A549 (cell line): ENCODE data around the gene ITPRIPL1. TPM values are rescaled to one million over a fixed set of nuclear protein-coding genes. Genes with fewer than 3 reads are reported as not detected.

Source experiments
- ATAC-seq, 2 experiments: fragments of 200-7000 bp in 1 of 2; fragments of >200 bp in 1 of 2; cut with Nextera tagmentation in 1 of 2; cut with Tn5 transposase in 1 of 2; 3 replicates each; pipeline versions ENCODE4 v1.8.0 to v1.9.1; 2018 to 2020; ENCODE audit warnings: mild to moderate bottlenecking in 1 of 2, moderate library complexity in 1 of 2
- CTCF ChIA-PET: fragments of 300-600 bp; sonication (Branson Sonifier 250); formaldehyde crosslinking; extraction: SDS; loops from one replicate; lab custom pipeline; 2021; ENCODE audit warnings: antibody characterized with exemption, inconsistent platforms; lab: Yijun Ruan, JAX
- POLR2A ChIA-PET: fragments of 350-600 bp; formaldehyde crosslinking; extraction: SDS; loops from one replicate; lab custom pipeline; 2021; ENCODE audit warnings: antibody characterized with exemption, inconsistent platforms; lab: Yijun Ruan, JAX
- DNase-seq, 2 experiments: peaks; one replicate each; pipeline versions ENCODE4 v3.0.0 to v3.0.0-alpha.2; 2011 to 2016; ENCODE audit warnings: low read depth in 1 of 2, low spot score in 1 of 2
- FAIRE-seq: peaks from 2 replicates; lab custom pipeline; 2011; peaks lifted over from hg19 to GRCh38; lab: Jason Lieb, UNC
- H3K27ac ChIP-seq, 2 experiments: fragments of >200 bp; sonication (Bioruptor Twin); formaldehyde crosslinking; 3 replicates each; pipeline ENCODE4 v1.5.1; 2016 to 2017
- H3K4me1 ChIP-seq: fragments of >200 bp; sonication (Bioruptor Twin); formaldehyde crosslinking; 3 replicates; pipeline ENCODE4 v1.6.1; 2016
- H3K4me2 ChIP-seq: fragments of >200 bp; sonication (Bioruptor Twin); formaldehyde crosslinking; 3 replicates; pipeline ENCODE4 v1.6.1; 2016
- H3K4me3 ChIP-seq: fragments of >200 bp; sonication (Bioruptor Twin); formaldehyde crosslinking; 3 replicates; pipeline ENCODE4 v1.5.1; 2016
- H3K9me3 ChIP-seq: fragments of >200 bp; sonication (Bioruptor Twin); formaldehyde crosslinking; 3 replicates; pipeline ENCODE4 v1.6.1; 2016
- BHLHE40 ChIP-seq: IDR thresholded peaks from 2 replicates; pipeline ENCODE4 v1.6.1; 2012; ENCODE audit warnings: low read depth, low read length, inconsistent platforms
- CBX8 ChIP-seq: fragments of 200-600 bp; sonication (generic); IDR thresholded peaks from 2 replicates; pipeline ENCODE4 v1.6.1; 2016
- CHD4 ChIP-seq: fragments of 200-600 bp; sonication (generic); IDR thresholded peaks from 2 replicates; pipeline ENCODE4 v1.6.1; 2016; ENCODE audit warnings: antibody characterized with exemption, mild to moderate bottlenecking, borderline replicate concordance
- EHMT2 ChIP-seq: fragments of 200-600 bp; sonication (generic); IDR thresholded peaks from 2 replicates; pipeline ENCODE4 v1.6.1; 2016; ENCODE audit warnings: antibody characterized with exemption, low read depth, mild to moderate bottlenecking, moderate library complexity
- ELK1 ChIP-seq: fragments of 150-350 bp; IDR thresholded peaks from 2 replicates; pipeline ENCODE4 v1.6.1; 2014; ENCODE audit warnings: low read depth, mild to moderate bottlenecking, low read length
- FOSL2 ChIP-seq, 2 experiments: fragments of 450-650 bp in 1 of 2; fragments of >200 bp in 1 of 2; sonication (Bioruptor Twin) in 1 of 2; formaldehyde crosslinking; IDR thresholded peaks; 2 replicates each; pipeline versions ENCODE4 v1.5.0 to v1.6.1; 2016 to 2020; ENCODE audit warnings: mild to moderate bottlenecking in 1 of 2, moderate library complexity in 1 of 2
- HDAC2 ChIP-seq: fragments of 200-600 bp; sonication (generic); IDR thresholded peaks from 2 replicates; pipeline ENCODE4 v1.6.1; 2016
- HEYL ChIP-seq: fragments of 250-450 bp; sonication (Bioruptor Pico); IDR thresholded peaks from 2 replicates; pipeline ENCODE4 v1.8.0; 2021; ENCODE audit warnings: mild to moderate bottlenecking, moderate library complexity
- HOXA7 ChIP-seq: fragments of 250-450 bp; sonication (Bioruptor Pico); IDR thresholded peaks from 2 replicates; pipeline ENCODE4 v1.5.0; 2020; ENCODE audit warnings: mild to moderate bottlenecking, moderate library complexity
- HOXB13 ChIP-seq: fragments of 250-450 bp; sonication (Bioruptor Pico); IDR thresholded peaks from 2 replicates; pipeline ENCODE4 v1.5.0; 2020; ENCODE audit warnings: low read depth, mild to moderate bottlenecking, moderate library complexity
- HOXB5 ChIP-seq: fragments of 250-450 bp; sonication (Bioruptor Pico); IDR thresholded peaks from 2 replicates; pipeline ENCODE4 v1.5.0; 2020; ENCODE audit warnings: mild to moderate bottlenecking, moderate library complexity
- JUN ChIP-seq, 2 experiments: fragments of >200 bp; sonication (Bioruptor Twin); formaldehyde crosslinking; IDR thresholded peaks; 2 replicates in 1 of 2; 3 replicates in 1 of 2; pipeline ENCODE4 v1.6.1; 2016 to 2017
- JUNB ChIP-seq: fragments of >200 bp; sonication (Bioruptor Twin); formaldehyde crosslinking; IDR thresholded peaks from 2 replicates; pipeline ENCODE4 v1.6.1; 2016
- KDM1A ChIP-seq: fragments of 200-600 bp; sonication (generic); IDR thresholded peaks from 2 replicates; pipeline ENCODE4 v1.6.1; 2016; ENCODE audit warnings: low read depth, mild to moderate bottlenecking
- KDM5A ChIP-seq: fragments of 200-600 bp; sonication (generic); IDR thresholded peaks from 2 replicates; pipeline ENCODE4 v1.6.1; 2016; ENCODE audit warnings: antibody characterized with exemption, mild to moderate bottlenecking
- PHF8 ChIP-seq: fragments of 200-600 bp; sonication (generic); IDR thresholded peaks from 2 replicates; pipeline ENCODE4 v1.6.1; 2016; ENCODE audit warnings: low read depth, mild to moderate bottlenecking, antibody characterized with exemption, moderate library complexity, borderline replicate concordance
- RAD21 ChIP-seq, 2 experiments: fragments of >200 bp in 1 of 2; sonication (Bioruptor Twin) in 1 of 2; formaldehyde crosslinking in 1 of 2; IDR thresholded peaks in 1 of 2; conservative IDR thresholded peaks in 1 of 2; 2 replicates in 1 of 2; 3 replicates in 1 of 2; pipeline ENCODE4 v1.6.1; 2012 to 2018; ENCODE audit warnings: inconsistent platforms in 1 of 2
- RARB ChIP-seq: fragments of 250-450 bp; sonication (Bioruptor Pico); IDR thresholded peaks from 2 replicates; pipeline ENCODE4 v1.8.0; 2021; ENCODE audit warnings: mild to moderate bottlenecking, moderate library complexity
- RCOR1 ChIP-seq: fragments of 150-350 bp; IDR thresholded peaks from 2 replicates; pipeline ENCODE4 v1.6.1; 2014; ENCODE audit warnings: antibody characterized with exemption, low read length, low read depth
- RFX5 ChIP-seq: fragments of 450-650 bp; IDR thresholded peaks from 2 replicates; pipeline ENCODE4 v1.7.1; 2014; ENCODE audit warnings: antibody characterized with exemption, mild to moderate bottlenecking, moderate library complexity
- RNF2 ChIP-seq: fragments of 200-600 bp; sonication (generic); IDR thresholded peaks from 2 replicates; pipeline ENCODE4 v1.6.1; 2016; ENCODE audit warnings: low read depth, mild to moderate bottlenecking, antibody characterized with exemption, moderate library complexity, borderline replicate concordance
- SMC3 ChIP-seq: fragments of >200 bp; sonication (Bioruptor Twin); formaldehyde crosslinking; IDR thresholded peaks from 3 replicates; pipeline ENCODE4 v1.6.1; 2018; ENCODE audit warnings: inconsistent platforms
- TFCP2L1 ChIP-seq: fragments of 250-450 bp; sonication (Bioruptor Pico); IDR thresholded peaks from 2 replicates; pipeline ENCODE4 v1.5.0; 2021; ENCODE audit warnings: mild to moderate bottlenecking
- ZSCAN20 ChIP-seq: fragments of 250-450 bp; sonication (Bioruptor Pico); IDR thresholded peaks from 2 replicates; pipeline ENCODE4 v1.8.0; 2022; ENCODE audit warnings: mild to moderate bottlenecking, moderate library complexity
- WGBS: methylation state at CpG from one replicate; pipeline ENCODE4 v1.1.6; 2017; ENCODE audit errors: missing lambda C conversion rate; 5-methylcytosine and 5-hydroxymethylcytosine counted together
- polyA plus RNA-seq, 4 experiments: library from polyadenylated mRNA; depleted of rRNA in 3 of 4; stranded (reverse); fragments of >200 nt; fragmentation: RNase III in 1 of 4; extraction: RNeasy Plus Mini Kit Qiagen cat#74134 plus additional on column Dnase treatment in 1 of 4; gene quantifications; 2 replicates in 3 of 4; 3 replicates in 1 of 4; pipeline ENCODE4 v1.2.3, GENCODE V29; 2011 to 2017
- TF ChIP-seq, protein P1 (sequence below): fragments of 250-450 bp; sonication (Bioruptor Pico); IDR thresholded peaks from 2 replicates; pipeline ENCODE4 v1.5.0; 2021; ENCODE audit warnings: mild to moderate bottlenecking, moderate library complexity, borderline replicate concordance
- TF ChIP-seq, protein P2 (sequence below): fragments of >200 bp; sonication (Bioruptor Twin); formaldehyde crosslinking; IDR thresholded peaks from 3 replicates; pipeline ENCODE4 v1.5.1; 2016
- TF ChIP-seq, protein P3 (sequence below): IDR thresholded peaks from 2 replicates; pipeline ENCODE4 v1.6.1; 2012
- TF ChIP-seq, protein P4 (sequence below): IDR thresholded peaks from 2 replicates; pipeline ENCODE4 v1.6.1; 2012; ENCODE audit warnings: low read depth, borderline replicate concordance

The ITPRIPL1 gene
- polyA plus RNA-seq, 2 of the 4 experiments (the other 2 are of a cell fraction): not detected

DNA sequence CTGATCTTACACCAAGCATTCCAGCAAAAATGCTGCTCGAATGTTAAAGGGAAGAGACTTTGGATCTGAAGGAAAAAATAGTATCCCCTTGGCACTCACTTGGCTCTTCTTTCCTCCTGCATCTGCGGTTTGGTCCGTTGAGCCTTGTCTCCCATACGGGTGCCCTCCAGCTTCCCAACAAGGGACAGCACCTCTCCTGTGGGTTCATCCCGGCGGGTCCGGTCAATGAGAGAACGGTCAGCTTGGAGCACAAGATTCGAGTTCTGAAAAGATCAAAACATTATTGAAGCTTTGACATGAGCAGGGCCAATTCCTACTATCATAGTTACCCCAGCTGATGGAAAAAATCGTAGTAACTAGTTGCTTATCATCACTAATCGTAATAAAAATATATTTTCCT is 20.5 kb upstream of the ITPRIPL1 start:
- peaks cover 16% of the 10 kb centered on the region for H3K4me1 ChIP-seq
- DNase-seq (no peak), ATAC-seq (no peak), FAIRE-seq (no peak)
- POLR2A ChIA-PET: interaction anchor here (1.6 to 2.2 kb wide), 3 partner anchors 15 to 21 kb away, joined by 5 to 22 read pairs (median 8); no protein-coding TSS in a partner anchor
- TF ChIP-seq ZSCAN20 (CRISPR knock-in tag) (no peak), FOSL2 (IDR thresholded peaks at IDR 0.05) (no peak), FOSL2 (CRISPR knock-in tag; IDR thresholded peaks at IDR 0.05) (no peak), SMC3 (no peak), BHLHE40 (no peak), HOXB13 (CRISPR knock-in tag) (no peak)
- H3K4me2 ChIP-seq: peak overlapping the region; percentile 84
- H3K9me3 ChIP-seq: no peaks in the 10 kb centered on the region
- peak overlapping the region; percentile 93 to 98 for H3K27ac ChIP-seq
- WGBS: 15% methylated on average over 11 of the region's 11 CpGs
- peak overlapping the region; percentile 95 for H3K4me3 ChIP-seq
- CTCF ChIA-PET: interaction anchor here (0.9 kb wide), 2 partner anchors 20 to 38 kb away, joined by 3 to 4 read pairs; partner anchors contain the start of gene ITPRIPL1

DNA sequence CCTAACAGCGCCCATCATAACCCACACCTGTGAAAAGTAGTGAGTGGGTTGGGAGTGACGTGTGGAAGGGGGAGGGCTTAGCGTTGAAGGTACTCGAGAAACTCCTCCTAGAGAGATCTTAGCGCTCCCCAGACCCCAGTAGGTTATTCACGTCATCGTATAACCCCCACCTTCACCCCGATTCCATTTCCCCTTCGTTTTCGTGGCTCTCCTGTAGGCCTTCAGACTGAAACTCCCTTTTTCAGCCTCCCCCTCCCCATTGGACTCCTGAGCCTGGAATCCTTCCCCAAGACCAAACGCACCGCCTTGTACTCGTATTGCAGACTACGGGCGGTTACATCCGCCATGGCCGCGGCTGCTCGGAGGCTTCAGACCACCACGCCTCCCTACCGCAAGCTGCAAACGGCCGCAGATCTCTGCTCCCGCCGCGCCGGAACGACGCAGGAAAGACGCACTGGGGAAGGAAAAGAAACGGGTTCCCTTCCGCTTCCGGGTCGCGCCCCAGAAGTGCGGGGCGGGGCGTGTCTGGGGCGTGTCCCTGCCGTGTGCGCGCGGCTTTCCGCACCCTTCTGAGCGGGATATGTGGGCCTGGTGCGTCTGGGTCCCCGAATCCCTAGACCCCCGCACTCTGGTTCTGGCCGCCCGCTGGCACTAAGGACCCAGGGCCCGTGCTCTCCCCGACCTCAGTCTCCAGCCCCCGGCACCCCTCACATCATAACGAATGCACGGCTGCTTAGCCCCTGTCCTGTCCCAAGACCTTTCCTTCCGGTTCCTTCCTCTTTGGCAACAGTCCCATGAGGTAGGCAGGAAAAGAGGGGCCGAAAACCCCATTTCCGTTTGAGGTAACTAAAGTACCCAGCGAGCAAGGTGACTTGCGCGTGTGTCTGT is 19.8 kb upstream of the ITPRIPL1 start, which contains the start of gene SNRNP200:
SNRNP200 (minus strand) TSS at position 456 of the 888 bp plus-strand sequence; CDS start at position 347, 109 bp downstream.
- Histone ChIP-seq H3K4me1 (peaks cover 16% of the 10 kb centered on the region), H3K4me2 (peak within 1 kb of the TSS; percentile 94), H3K9me3 (no peaks in the 10 kb centered on the region), H3K27ac (peak within 1 kb of the TSS; percentile 93 to 98), H3K4me3 (peak within 1 kb of the TSS; percentile 95)
- ATAC-seq: peak; percentile 97 to 99
- WGBS: under 1% methylated on average over 39 of the region's 61 CpGs
- POLR2A ChIA-PET: interaction anchor here (1.6 to 2.2 kb wide), 3 partner anchors 16 to 21 kb away, joined by 5 to 22 read pairs (median 8); no protein-coding TSS in a partner anchor
- CTCF ChIA-PET: interaction anchor here (0.9 kb wide), 2 partner anchors 19 to 38 kb away, joined by 3 to 4 read pairs; partner anchors contain the start of gene ITPRIPL1
- no peak for FAIRE-seq
- DNase-seq: peak; percentile 70 to 91
- TF ChIP-seq FOSL2 (IDR thresholded peaks at IDR 0.05) (no peak), FOSL2 (CRISPR knock-in tag; IDR thresholded peaks at IDR 0.05) (no peak), HOXA7 (CRISPR knock-in tag) (no peak), HOXB5 (CRISPR knock-in tag) (no peak), KDM5A (peak; percentile 71; the same call in 1 of the 2 replicates), BHLHE40 (no peak), KDM1A (no peak), HDAC2 (no peak), RAD21 (conservative IDR thresholded peaks at IDR 0.05 in 1 of 2, IDR thresholded peaks at IDR 0.05 in 1 of 2) (peak in 1 of 2 experiments; percentile 18; a peak in 1 of 5 replicates), PHF8 (peak; percentile 92), CBX8 (no peak), TFCP2L1 (no peak), ZSCAN20 (CRISPR knock-in tag) (no peak), CHD4 (no peak), RNF2 (no peak), EHMT2 (no peak), RCOR1 (no peak), JUN (IDR thresholded peaks at IDR 0.05) (peak; percentile 70 to 94), HEYL (CRISPR knock-in tag) (no peak), JUNB (no peak), RFX5 (no peak), ELK1 (0 out of 2 replicates have a peak, but pooled peaks have one; percentile 9), HOXB13 (CRISPR knock-in tag) (no peak), RARB (peak; percentile 50; the same call in 1 of the 2 replicates)
- TF ChIP-seq, protein P1, sequence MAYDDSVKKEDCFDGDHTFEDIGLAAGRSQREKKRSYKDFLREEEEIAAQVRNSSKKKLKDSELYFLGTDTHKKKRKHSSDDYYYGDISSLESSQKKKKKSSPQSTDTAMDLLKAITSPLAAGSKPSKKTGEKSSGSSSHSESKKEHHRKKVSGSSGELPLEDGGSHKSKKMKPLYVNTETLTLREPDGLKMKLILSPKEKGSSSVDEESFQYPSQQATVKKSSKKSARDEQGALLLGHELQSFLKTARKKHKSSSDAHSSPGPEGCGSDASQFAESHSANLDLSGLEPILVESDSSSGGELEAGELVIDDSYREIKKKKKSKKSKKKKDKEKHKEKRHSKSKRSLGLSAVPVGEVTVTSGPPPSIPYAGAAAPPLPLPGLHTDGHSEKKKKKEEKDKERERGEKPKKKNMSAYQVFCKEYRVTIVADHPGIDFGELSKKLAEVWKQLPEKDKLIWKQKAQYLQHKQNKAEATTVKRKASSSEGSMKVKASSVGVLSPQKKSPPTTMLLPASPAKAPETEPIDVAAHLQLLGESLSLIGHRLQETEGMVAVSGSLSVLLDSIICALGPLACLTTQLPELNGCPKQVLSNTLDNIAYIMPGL: no peak
- TF ChIP-seq, protein P2, sequence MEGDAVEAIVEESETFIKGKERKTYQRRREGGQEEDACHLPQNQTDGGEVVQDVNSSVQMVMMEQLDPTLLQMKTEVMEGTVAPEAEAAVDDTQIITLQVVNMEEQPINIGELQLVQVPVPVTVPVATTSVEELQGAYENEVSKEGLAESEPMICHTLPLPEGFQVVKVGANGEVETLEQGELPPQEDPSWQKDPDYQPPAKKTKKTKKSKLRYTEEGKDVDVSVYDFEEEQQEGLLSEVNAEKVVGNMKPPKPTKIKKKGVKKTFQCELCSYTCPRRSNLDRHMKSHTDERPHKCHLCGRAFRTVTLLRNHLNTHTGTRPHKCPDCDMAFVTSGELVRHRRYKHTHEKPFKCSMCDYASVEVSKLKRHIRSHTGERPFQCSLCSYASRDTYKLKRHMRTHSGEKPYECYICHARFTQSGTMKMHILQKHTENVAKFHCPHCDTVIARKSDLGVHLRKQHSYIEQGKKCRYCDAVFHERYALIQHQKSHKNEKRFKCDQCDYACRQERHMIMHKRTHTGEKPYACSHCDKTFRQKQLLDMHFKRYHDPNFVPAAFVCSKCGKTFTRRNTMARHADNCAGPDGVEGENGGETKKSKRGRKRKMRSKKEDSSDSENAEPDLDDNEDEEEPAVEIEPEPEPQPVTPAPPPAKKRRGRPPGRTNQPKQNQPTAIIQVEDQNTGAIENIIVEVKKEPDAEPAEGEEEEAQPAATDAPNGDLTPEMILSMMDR: no peak
- TF ChIP-seq, protein P3, sequence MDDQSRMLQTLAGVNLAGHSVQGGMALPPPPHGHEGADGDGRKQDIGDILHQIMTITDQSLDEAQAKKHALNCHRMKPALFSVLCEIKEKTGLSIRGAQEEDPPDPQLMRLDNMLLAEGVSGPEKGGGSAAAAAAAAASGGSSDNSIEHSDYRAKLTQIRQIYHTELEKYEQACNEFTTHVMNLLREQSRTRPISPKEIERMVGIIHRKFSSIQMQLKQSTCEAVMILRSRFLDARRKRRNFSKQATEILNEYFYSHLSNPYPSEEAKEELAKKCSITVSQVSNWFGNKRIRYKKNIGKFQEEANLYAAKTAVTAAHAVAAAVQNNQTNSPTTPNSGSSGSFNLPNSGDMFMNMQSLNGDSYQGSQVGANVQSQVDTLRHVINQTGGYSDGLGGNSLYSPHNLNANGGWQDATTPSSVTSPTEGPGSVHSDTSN: no peak
- TF ChIP-seq, protein P4, sequence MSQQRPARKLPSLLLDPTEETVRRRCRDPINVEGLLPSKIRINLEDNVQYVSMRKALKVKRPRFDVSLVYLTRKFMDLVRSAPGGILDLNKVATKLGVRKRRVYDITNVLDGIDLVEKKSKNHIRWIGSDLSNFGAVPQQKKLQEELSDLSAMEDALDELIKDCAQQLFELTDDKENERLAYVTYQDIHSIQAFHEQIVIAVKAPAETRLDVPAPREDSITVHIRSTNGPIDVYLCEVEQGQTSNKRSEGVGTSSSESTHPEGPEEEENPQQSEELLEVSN: no peak; the same call in 1 of the 2 replicates
